HCT116 (cell line): ENCODE results near the gene CEP20.

Source experiments
- CEBPB ChIP-seq: IDR thresholded peaks from 2 replicates; pipeline ENCODE4 v1.6.1; 2012; ENCODE audit warnings: low read depth
- CTCF ChIP-seq, 3 experiments: fragments of 200-600 bp in 1 of 3; sonication (generic) in 1 of 3; IDR thresholded peaks in 2 of 3; conservative IDR thresholded peaks in 1 of 3; 2 replicates each; pipeline ENCODE4 v1.5.1; 2012 to 2017; ENCODE audit warnings: low read depth in 2 of 3, low read length in 2 of 3, antibody characterized with exemption in 1 of 3, borderline replicate concordance in 1 of 3, control low read depth in 1 of 3, mild to moderate bottlenecking in 1 of 3, mixed read lengths in 1 of 3, mixed run types in 1 of 3, moderate library complexity in 1 of 3; ENCODE audit not compliant: insufficient read depth in 1 of 3
- EGR1 ChIP-seq: IDR thresholded peaks from 2 replicates; pipeline ENCODE4 v1.6.1; 2012; ENCODE audit warnings: low read depth
- MAX ChIP-seq: IDR thresholded peaks from 2 replicates; pipeline ENCODE4 v1.6.1; 2012
- POLR2A ChIP-seq: IDR thresholded peaks from 2 replicates; pipeline ENCODE4 v1.7.0; 2011; ENCODE audit warnings: borderline replicate concordance; ENCODE audit not compliant: insufficient read depth, insufficient read length; ENCODE audit errors: extremely low read depth
- POLR2AphosphoS5 ChIP-seq: IDR thresholded peaks from 2 replicates; pipeline ENCODE4 v1.6.1; 2011; ENCODE audit warnings: mild to moderate bottlenecking, low read depth, low read length, moderate library complexity
- RAD21 ChIP-seq: IDR thresholded peaks from 2 replicates; pipeline ENCODE4 v1.6.1; 2012; ENCODE audit warnings: low read depth, mild to moderate bottlenecking
- SP1 ChIP-seq: IDR thresholded peaks from 2 replicates; pipeline ENCODE4 v1.6.1; 2012; ENCODE audit warnings: low read depth
- YY1 ChIP-seq: IDR thresholded peaks from 2 replicates; pipeline ENCODE4 v1.6.1; 2011; ENCODE audit warnings: low read length, low read depth, moderate library complexity, mild to moderate bottlenecking; ENCODE audit not compliant: insufficient replicate concordance; ENCODE audit errors: extremely low read depth

- TF ChIP-seq YY1, result no peak
- no peak for TF ChIP-seq CTCF (IDR thresholded peaks at IDR 0.05 in 2 of 3, conservative IDR thresholded peaks at IDR 0.05 in 1 of 3; ENCODE audit: borderline replicate concordance in 1 of 3, insufficient read depth in 1 of 3, low read depth in 2 of 3, low read length in 2 of 3)
- TF ChIP-seq POLR2AphosphoS5, result no peak
- no peak for TF ChIP-seq RAD21
- no peak for TF ChIP-seq MAX
- TF ChIP-seq CEBPB, result no peak
- no peak for TF ChIP-seq EGR1
- TF ChIP-seq SP1, result no peak
- no peak for TF ChIP-seq POLR2A
These were observed 9.1 kb downstream of the CEP20 start for GRCh38 chr16:15879255-15879811.
